GM18873 (cell line): Measurements from ENCODE around the gene AP1S2.
A peak's percentile ranks its signal among the peaks of the same experiment; 100 is the strongest.
"Not testable (repeated sequence)": the region's sequence is repeated elsewhere in the genome, so short reads cannot be mapped to it uniquely, and the experiment has no call there.

ENCODE experiments used
- ATAC-seq: cut with Tn5 transposase; IDR thresholded peaks from one replicate; pipeline ENCODE4 v1.9.1; 2021; ENCODE audit warnings: mild to moderate bottlenecking, moderate library complexity, moderate number of reproducible peaks; ENCODE audit not compliant: unreplicated experiment, low FRiP score

AP1S2 gene

DNA sequence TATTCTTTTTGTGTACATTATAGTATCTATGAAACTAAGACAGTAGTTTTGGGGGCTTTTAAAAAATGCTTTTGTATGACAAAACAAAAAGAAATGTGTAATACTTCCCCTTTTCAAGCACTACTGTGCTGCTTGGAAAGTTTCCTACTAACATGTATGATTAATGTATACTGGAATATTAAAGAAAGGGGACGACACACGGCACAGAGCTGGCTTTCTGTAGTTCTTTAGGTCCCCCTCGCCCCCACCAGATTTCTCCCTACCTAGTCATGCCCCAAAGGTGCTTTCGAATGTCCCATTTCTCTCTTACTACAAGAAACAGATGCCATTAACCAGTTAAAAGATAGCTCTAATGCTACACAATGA is 1.6 kb upstream of the AP1S2 start:
- no peak for ATAC-seq

DNA sequence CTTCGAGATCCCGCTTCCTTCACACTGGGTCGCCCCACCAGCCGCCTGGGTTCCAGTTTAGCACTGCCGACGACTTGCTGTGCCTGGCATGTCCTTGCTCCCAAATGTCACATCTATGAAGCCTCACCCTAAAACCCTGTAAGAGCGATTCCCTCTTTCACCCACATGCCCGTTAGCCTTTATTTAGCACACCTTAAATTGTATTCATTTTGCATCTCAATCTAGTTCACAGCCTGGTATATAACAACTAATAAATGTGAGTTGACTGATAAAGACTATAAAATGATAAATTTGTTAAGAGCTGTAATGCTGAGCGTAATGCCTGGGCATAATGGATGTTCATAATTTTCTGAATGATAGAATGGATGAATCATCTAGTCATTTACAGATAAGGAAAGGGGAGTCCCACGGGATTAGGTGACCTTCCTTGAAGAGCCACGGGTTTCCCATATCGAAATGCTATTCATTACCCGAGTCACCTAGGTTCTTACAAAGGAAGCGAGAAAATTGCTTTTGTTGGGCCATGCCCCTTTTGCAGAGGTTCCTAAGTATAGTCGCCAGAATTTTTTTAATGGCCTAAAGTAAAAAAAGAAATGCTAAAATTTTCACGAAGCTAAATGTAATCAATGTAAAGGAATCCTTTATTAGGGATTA is 1.1 kb upstream of the AP1S2 start:
- no peak for ATAC-seq

DNA sequence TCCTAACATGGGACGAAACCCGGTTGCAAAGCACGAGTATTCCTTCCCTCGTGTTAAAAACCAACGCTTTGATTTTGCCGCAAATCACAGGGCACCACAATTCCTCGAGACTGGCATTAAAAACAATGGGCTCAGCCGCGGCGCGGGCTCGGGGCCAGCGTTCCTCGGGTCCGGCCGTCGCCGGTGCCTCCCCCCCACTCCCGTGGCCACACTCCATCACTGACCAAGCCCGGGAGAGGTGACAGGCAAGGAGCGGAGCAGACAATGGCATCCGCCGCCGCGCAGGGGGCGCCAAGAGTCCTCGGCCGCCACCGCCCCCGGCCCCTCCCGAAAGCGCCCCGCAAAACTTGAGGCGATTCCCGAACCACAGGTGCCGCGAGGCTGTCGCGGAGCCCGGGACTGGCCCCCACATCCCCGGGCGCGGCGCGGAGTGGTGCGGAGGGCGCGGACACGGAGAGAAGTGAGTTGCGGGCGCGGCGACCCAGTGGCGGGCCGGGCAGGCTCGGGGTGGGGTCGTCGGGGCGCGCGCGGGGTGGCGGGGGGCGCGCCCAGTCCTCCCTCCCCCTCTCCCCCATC is 445 bp downstream of the AP1S2 start:
- ATAC-seq: peak; percentile 27

DNA sequence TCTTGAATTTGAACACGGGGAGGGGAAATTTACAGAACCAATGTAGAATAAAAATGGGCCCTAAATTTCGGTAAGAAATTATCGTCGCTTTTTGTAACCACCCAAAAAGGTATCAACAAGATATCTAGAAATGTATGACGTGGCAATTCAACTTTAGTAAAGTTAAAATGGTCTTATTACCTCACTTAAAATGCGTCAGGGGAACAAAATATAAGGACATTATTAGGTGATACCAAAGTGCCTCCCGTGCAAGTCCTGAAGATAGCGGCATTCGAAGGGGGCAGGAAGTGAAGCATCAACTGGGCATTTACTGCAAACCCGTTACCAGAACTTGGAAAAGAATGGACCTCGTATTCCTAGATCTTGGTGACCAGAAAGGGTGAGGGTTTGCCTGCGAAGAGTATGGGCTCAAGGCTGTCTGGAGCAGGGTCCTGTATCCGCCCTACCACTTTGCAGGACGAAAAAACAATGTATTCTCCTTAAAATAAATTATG is 980 bp downstream of the AP1S2 start:
- ATAC-seq: no peak

DNA sequence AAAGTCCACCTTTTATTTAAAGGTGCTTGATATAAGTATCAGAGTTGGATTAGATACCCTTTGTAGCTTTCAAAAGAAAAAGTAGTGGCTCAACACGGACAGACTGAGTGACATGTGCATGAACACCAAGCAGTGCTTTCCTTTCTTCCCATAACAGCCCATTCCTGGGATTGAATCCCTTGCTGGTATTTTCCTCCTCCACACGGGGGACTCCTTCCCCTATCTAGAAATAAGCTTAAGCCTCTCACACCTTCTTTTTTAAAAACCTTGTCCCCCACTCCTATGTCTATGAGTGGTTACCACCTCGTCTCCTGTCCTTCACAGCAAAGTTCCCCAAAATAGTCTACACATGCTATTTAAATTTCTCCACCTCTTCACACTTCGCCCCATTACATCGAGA is 5.1 kb downstream of the AP1S2 start:
- ATAC-seq: no peak

DNA sequence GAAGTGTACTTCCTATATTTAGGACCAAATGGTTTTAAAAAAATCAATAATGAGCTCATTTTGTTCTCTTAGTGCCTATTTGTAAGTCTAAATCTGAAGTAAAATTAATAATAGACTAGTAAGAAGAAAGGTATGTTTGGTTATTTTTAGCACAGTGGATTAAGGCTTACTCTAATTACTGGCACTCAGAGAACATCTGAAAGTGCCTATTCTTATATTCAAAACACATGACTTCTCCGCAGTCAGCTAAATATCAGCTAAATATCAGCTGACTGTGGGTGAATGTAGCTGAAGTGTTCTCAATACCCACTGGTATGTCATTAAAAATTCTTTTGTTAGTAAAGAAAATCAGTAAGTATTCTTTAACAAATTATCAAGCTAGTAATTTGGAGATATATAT is 6.0 kb downstream of the AP1S2 start:
- ATAC-seq: no peak

DNA sequence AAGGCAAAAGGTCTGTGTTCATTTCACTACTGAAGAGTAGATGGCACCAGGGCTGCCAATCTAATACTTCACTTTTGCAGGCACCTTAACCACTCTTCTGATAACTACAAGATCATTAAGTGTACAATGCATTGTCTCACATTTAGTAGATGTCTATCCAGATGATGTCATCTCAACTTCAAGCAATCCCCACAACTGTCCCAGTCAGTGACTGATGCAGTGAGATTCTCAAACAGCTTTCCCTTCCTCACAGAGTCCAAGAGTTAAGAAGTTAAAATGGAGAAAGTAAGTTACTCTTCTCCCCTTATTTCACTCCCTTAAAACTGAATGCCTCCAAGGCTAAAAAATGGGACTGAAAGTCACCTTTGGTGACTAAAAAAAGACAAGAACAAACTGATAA is 10.7 kb downstream of the AP1S2 start:
- no peak for ATAC-seq

DNA sequence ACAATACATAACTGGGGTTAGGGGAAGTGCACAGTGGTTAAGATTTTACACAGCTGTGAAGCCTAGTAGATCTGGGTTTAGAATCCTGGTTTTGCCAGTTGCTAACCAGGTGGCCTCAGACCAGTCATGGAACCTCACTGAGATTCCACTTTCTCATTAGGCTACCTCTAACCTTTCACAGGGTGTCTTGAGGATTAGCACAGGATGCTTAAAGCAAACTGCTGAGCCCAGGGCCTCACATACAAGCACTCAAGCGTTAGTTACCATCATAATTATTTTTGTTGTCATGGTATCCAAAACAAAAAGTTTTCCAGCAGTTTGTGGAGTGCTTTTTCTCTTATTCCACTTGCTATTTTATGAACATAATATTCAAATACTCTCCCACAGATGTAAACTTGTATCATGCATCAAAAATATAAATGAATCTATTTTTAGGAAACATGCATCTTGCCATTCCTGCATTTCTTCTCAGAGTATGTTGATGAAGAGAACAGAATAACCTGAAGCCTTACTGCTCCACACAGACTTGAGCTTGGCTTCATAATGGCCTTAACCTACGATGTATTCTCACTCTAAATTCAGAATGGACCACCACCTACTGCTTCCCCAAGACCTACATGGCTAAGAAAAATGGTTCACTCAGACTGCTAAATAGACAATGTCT is 12.6 kb downstream of the AP1S2 start:
- ATAC-seq: no peak

DNA sequence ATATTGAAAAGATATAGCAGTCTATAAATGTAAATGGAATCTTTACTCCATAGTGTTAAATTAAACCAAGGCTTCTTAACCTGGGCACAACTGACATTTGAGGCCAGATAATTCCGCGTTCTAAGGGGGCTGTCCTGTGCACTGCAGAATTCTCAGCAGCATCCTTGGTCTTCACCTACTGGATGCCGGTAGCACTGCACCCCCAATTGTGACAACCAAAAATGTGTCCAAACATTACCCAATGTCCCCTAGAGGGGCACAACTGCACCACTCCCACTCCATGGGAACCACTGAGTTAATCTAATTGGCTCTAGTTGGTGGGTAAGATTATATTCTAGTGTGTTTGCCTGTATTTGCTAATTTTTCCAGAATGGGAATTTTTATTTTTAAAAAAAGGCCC is 16.6 kb downstream of the AP1S2 start:
- no peak for ATAC-seq

DNA sequence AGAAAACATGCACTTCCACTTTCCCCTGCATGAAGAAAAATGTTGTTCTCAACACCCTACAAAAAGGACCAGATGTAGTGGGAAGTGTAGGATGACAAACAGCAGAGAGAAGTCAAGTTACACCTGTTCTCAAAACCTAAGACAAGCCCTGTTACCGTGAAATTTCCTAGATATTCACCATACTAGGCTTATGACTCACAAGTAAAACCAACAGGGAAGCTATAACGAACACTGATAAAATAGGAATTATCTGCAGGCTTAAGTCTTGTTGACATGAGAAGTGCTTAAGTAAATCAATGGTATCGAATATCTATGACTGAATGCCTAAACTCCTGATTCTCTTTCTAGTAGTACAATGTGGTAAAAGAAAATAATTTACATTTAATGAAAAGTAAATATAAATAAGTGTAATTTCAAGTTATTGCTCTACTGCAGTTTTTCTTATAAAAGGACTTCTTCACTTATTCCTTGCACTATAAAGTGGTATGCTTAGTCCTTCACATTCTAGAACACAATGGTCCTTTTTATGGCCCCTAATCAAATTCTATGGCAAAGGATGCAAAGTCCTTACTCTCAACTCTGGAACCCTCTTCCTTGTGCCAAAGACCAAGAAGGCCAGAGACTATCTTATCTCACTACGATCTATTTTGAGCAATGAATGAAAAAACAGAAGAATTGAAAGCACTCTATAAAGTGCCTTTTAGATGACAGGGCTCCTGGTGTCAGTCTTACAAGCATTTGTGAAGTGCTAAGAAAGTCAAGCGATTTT is 19.6 kb downstream of the AP1S2 start:
- no peak for ATAC-seq

DNA sequence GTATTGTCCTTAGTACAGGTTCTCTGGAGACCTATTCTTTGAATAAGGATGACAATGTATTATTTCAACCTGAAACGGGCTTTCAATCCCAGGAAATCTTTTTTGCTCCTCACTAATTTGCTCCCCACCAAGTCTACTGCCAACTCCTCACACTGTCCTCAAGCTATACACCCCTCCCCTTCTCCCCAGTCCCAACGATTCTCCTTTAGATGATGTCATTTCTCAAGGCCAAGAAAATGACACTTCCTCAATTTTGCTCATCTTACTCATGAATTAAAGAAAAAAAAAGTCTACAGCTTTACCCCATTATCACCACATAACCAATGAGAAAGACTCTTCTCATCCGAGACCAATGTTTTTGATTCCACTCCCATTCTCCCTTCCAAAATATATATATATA is 20.6 kb downstream of the AP1S2 start:
- ATAC-seq: no peak

DNA sequence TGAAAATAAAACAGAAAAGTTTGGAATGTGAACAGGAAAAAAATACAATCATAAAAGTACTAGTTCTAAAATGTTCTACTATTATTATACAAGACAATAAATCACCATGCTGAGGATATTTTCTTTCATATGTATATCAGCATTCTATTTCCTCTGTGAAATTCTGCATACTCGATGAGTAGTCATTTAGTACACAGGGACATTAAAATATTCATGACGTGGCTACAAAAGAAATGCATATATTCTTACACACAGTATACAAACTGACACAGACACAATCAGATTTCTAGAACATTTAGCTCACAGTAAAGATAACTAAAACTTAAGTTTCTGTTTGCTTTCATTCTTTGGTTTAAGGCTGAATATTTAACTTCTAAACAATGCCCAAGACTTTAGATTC is 23.3 kb downstream of the AP1S2 start:
- not testable (repeated sequence) for ATAC-seq

DNA sequence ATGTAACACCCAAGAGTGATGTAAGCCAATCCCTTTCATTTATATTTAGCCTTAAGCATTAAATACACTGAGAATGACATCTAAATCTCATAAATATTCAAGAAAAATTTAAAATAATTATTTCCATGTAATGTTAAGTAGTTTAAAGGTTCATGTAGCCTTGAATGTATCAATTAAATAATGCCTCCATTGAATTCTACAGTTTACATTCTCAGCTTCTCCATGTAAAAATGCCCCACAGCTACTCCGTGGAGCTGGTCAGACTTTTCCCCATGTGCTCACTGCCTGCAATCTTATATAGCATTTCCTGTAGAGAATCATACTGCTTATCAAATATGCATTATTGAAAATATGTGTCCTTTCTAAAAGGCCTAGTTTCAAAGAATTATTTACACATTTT is 25.4 kb downstream of the AP1S2 start:
- ATAC-seq: no peak

DNA sequence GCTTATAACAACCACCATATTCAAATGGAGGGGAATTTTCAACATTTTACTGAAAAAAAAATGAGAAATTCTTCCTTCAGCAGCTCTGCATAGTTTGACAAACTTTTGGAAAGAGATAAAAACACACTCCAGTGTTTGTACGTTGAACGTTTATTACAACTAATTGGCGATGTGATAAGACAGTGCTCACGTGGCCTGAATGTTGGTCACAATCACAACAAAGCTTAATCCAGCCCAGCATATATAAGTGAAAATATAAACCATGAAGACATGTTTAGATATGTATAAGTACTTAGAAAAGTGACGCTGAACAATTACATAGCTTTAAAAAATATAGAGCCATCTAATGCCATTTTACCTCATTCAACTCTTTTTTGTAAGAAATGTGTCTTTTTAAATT is 28.7 kb downstream of the AP1S2 start:
- ATAC-seq: no peak

DNA sequence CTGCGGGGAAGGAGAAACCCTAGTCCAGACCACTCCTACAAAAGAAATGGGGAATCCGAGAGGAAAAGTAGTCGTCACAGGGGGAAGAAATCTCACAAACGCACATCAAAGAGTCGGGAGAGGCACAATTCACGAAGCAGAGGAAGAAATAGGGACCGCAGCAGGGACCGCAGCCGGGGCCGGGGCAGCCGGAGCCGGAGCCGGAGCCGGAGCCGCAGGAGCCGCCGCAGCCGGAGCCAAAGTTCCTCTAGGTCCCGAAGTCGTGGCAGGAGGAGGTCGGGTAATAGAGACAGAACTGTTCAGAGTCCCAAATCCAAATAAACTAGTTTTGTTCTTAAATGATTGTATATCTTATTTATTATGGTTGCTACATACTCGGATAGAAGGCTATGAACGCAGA is 31.7 kb downstream of the AP1S2 start:
- no peak for ATAC-seq

DNA sequence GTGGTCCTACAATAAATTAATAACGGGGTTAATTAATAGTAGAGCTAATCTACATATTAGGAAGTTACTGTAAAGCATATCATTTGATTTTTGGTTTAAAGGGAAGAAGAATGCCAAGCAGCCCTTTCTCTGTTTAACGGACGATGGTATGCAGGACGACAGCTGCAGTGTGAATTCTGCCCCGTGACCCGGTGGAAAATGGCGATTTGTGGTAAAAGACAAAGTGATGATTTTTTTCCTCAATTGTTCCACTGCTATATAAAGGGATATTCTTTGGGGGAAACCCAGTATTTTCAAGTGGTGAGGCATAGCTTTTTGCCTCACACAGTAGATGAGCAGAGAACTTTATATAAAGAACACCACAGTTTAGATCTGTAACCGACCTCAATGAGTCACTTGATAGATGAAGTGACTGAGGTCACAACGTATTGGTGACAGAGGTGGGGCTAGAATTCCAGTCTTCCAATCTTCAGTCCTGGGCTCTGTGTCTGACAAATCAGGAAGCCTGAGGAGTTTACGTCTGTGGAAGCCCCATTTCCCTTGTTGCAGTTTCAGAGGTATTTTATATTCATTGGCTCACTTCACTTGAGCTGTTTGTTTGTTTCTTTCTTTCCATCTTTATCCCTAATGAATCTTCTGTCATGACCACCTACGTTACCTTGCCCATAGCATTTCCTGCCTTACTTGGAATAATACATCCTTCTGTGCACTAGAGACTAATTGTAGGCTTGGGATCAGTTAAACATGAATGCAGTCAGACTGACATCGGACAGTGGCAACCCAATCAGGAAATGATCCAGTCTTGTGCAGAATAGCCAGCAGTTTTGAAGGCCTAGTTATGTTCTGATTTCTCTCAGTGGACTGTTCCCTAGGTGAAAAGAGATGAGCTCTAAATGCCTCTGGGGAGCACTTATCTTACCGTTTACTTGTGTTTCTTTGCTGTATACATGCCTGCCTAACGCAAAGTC is 34.2 kb downstream of the AP1S2 start:
- no peak for ATAC-seq

DNA sequence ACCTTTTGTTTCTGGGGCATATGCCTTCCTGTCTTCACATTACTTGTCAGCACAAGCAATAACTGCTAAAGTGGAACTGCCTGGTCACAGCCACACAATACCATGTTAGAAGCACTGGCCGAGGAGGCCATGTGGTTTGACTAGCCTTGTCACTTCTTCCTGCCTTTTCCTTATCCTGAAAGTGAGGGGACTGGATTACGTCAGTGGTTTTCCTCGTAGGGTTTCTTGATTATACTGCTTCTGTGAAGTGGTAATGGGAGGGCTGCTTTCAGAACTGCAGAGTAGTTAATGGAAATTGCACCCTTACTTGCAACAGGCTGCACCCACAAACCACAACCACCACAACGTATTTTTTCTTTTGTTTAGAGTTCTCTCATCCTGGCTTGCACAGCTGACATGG is 37.7 kb downstream of the AP1S2 start:
- ATAC-seq: no peak

DNA sequence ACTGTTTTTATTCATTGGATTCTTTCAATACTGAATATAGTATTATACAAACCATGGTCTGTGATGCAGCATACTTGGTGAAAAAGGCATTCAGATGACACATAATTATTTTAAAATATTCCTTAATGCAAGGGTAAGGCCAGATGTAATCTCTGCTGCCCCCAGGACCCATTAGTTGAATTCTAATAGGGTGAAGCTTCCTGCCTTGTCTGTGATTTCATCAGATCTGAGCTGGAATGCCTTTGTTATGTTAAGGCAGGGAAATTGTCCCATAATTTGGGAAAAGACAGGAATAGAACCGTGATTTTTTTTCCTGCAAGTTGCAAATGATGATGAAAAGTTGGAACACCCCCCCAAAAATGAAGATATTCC is 38.2 kb downstream of the AP1S2 start:
- no peak for ATAC-seq

DNA sequence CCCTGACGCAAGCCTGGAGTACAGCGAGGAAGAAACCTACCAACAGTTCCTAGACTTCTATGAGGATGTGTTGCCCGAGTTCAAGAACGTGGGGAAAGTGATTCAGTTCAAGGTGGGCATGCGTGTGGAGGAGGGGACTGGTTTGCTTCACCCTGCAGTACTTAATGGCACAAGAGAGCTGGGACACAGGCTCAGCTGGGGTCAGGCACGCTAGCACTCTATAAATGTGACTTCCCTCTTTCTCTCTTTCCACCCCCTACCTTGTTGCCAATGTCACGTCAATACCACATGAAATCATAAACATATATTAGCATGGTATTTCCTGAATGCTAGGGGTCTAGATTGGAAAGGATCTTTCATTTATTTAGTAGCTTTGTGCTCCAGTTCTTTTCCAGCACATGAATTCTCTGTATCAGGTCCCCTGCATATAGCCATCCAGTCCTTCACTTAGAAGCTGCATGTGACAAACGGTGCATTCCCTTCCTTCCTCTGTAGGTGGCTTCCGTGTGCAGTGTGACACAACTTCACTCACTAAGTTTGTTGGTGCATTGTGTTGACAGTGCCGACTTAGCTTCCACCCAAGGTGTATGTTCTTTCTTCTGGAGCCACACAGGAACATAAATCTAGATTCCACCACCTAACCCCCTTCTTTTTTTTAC is 38.7 kb downstream of the AP1S2 start:
- ATAC-seq: no peak
